Endothelial cell of umbilical vein (primary cell): Measurements from ENCODE around the gene CACNA1C. TPM values are rescaled to one million over a fixed set of nuclear protein-coding genes. Genes with fewer than 3 reads are reported as not detected.

Source experiments
- BruUV-seq: library from RNA; stranded (reverse); fragments of 400-500 nt; replicated peaks from 2 replicates; lab custom pipeline; 2021; lab: Mats Ljungman, UMichigan
- CTCF ChIA-PET: fragments of 300-600, 350-600 bp; sonication (Branson Sonifier 250); formaldehyde crosslinking; loops from one replicate; lab custom pipeline; 2021; ENCODE audit warnings: antibody characterized with exemption, inconsistent platforms; lab: Charles Lee
- POLR2A ChIA-PET: fragments of 300-600, 350-600 bp; sonication (Branson Sonifier 250); formaldehyde crosslinking; loops from one replicate; lab custom pipeline; 2021; ENCODE audit warnings: antibody characterized with exemption, inconsistent platforms; lab: Charles Lee
- DNase-seq: peaks from one replicate; pipeline ENCODE4 v3.0.0-alpha.2; 2011; ENCODE audit warnings: low read depth, low spot score
- FAIRE-seq: peaks from 2 replicates; lab custom pipeline; 2011; peaks lifted over from hg19 to GRCh38; lab: Jason Lieb, UNC
- H2AFZ ChIP-seq: 2 replicates; pipeline ENCODE4 v1.6.0; 2012; ENCODE audit warnings: low read depth, low read length, control low read depth, inconsistent platforms
- H3K27ac ChIP-seq: 2 replicates; pipeline ENCODE4 v1.5.1; 2011; ENCODE audit warnings: low read depth, mild to moderate bottlenecking, control low read depth, low read length, moderate library complexity; ENCODE audit not compliant: insufficient read depth
- H3K27me3 ChIP-seq, 2 experiments: 2 replicates each; pipeline versions ENCODE4 v1.6.0 to v1.6.1; 2011; ENCODE audit warnings: low read length in 2 of 2, mixed read lengths in 1 of 2; ENCODE audit not compliant: control insufficient read depth in 2 of 2, insufficient read depth in 2 of 2
- H3K36me3 ChIP-seq, 2 experiments: 2 replicates in 1 of 2; 3 replicates in 1 of 2; pipeline ENCODE4 v1.5.1; 2011; ENCODE audit warnings: low read length in 2 of 2, mild to moderate bottlenecking in 1 of 2, moderate library complexity in 1 of 2; ENCODE audit not compliant: control insufficient read depth in 2 of 2, insufficient read depth in 2 of 2; ENCODE audit errors: extremely low read depth in 1 of 2
- H3K4me1 ChIP-seq: 3 replicates; pipeline ENCODE4 v1.5.1; 2011; ENCODE audit warnings: mild to moderate bottlenecking, low read length; ENCODE audit not compliant: control insufficient read depth, insufficient read depth; ENCODE audit errors: extremely low read depth
- H3K4me2 ChIP-seq: 2 replicates; pipeline ENCODE4 v1.6.1; 2011; ENCODE audit warnings: low read length, control low read depth, mixed read lengths; ENCODE audit not compliant: insufficient read depth
- H3K4me3 ChIP-seq, 3 experiments: fragments of 200-600 bp in 1 of 3; sonication (generic), shearing (Covaris generic) in 1 of 3; replicated peaks in 1 of 3; 2 replicates each; pipeline ENCODE4 v1.5.1; 2011 to 2016; ENCODE audit warnings: control low read depth in 3 of 3, low read length in 3 of 3, mild to moderate bottlenecking in 2 of 3, inconsistent platforms in 1 of 3, low read depth in 1 of 3, moderate library complexity in 1 of 3; ENCODE audit not compliant: insufficient read depth in 1 of 3
- H3K79me2 ChIP-seq: 2 replicates; pipeline ENCODE4 v1.6.0; 2012; ENCODE audit warnings: low read length, inconsistent platforms; ENCODE audit not compliant: control insufficient read depth, insufficient read depth
- H3K9ac ChIP-seq: replicated peaks from 2 replicates; pipeline ENCODE3; 2011; ENCODE audit warnings: low read length, control low read depth; ENCODE audit not compliant: insufficient read depth; ENCODE audit errors: extremely low read depth
- H3K9me1 ChIP-seq: replicated peaks from 3 replicates; pipeline ENCODE4 v1.6.0; 2011; ENCODE audit warnings: mild to moderate bottlenecking, low read length; ENCODE audit not compliant: control insufficient read depth, insufficient read depth; ENCODE audit errors: extremely low read depth
- H3K9me3 ChIP-seq: replicated peaks from 2 replicates; pipeline ENCODE4 v1.5.1; 2012; ENCODE audit warnings: low read length, inconsistent platforms; ENCODE audit not compliant: control insufficient read depth, insufficient read depth
- H4K20me1 ChIP-seq: replicated peaks from 2 replicates; pipeline ENCODE3; 2011; ENCODE audit warnings: mild to moderate bottlenecking, low read length; ENCODE audit not compliant: control insufficient read depth, insufficient read depth; ENCODE audit errors: extremely low read depth
- CTCF ChIP-seq, 2 donors: IDR thresholded peaks; 1 replicate in 1 of 2; 2 replicates in 1 of 2; pipeline ENCODE4 v1.5.1; 2011; ENCODE audit warnings: low read length in 2 of 2, mild to moderate bottlenecking in 2 of 2, moderate library complexity in 2 of 2, control low read depth in 1 of 2, inconsistent platforms in 1 of 2, low read depth in 1 of 2; ENCODE audit not compliant: insufficient read depth in 1 of 2; ENCODE audit errors: extremely low read depth in 1 of 2
- EZH2 ChIP-seq: IDR thresholded peaks from 2 replicates; pipeline ENCODE4 v1.6.1; 2012; ENCODE audit warnings: borderline replicate concordance, low read depth, mild to moderate bottlenecking, moderate library complexity, low read length, inconsistent platforms; ENCODE audit not compliant: severe bottlenecking
- FOS ChIP-seq: IDR thresholded peaks from 2 replicates; pipeline ENCODE4 v1.6.1; 2011; ENCODE audit warnings: mild to moderate bottlenecking, low read length, moderate library complexity, borderline replicate concordance; ENCODE audit not compliant: insufficient read depth
- GATA2 ChIP-seq: IDR thresholded peaks from 2 replicates; pipeline ENCODE4 v1.7.0; 2011; ENCODE audit warnings: low read depth, mild to moderate bottlenecking, moderate library complexity, mixed read lengths, low read length; ENCODE audit not compliant: insufficient read length, insufficient read depth
- JUN ChIP-seq: IDR thresholded peaks from 2 replicates; pipeline ENCODE4 v1.6.1; 2011; ENCODE audit warnings: borderline replicate concordance, low read depth; ENCODE audit not compliant: insufficient read length, insufficient read depth
- MYC ChIP-seq: IDR thresholded peaks from one replicate; pipeline ENCODE4 v1.6.1; 2011; ENCODE audit warnings: mild to moderate bottlenecking, low read depth, low read length
- POLR2A ChIP-seq: IDR thresholded peaks from 2 replicates; pipeline ENCODE4 v1.6.1; 2012; ENCODE audit warnings: low read depth, mild to moderate bottlenecking, control low read depth, low read length
- POLR2AphosphoS5 ChIP-seq: IDR thresholded peaks from 2 replicates; pipeline ENCODE4 v1.6.1; 2012; ENCODE audit warnings: low read depth, mild to moderate bottlenecking, control low read depth, low read length, moderate library complexity; ENCODE audit not compliant: insufficient read depth
- dilution Hi-C: fragments of 300-500 bp; cut with MboI; formaldehyde crosslinking; loops from one replicate; pipeline ENCODE4 v1.15.0; 2019; ENCODE audit warnings: low sequenced_read_pairs; ENCODE audit not compliant: extremely low pct_ligation_motif_present
- intact Hi-C: fragments of 100-400 bp; cut with micrococcal nuclease; formaldehyde crosslinking; loops from one replicate; pipeline ENCODE4 v1.10.0; 2022
- polyA plus RNA-seq, 4 experiments: library from polyadenylated mRNA; depleted of rRNA in 3 of 4; stranded (reverse) in 3 of 4; unstranded in 1 of 4; fragments of >200 nt; gene quantifications; 2 replicates each; pipeline versions ENCODE4 v1.2.1 to v1.2.3, GENCODE V29; 2011 to 2012; ENCODE audit warnings: missing spikeins in 1 of 4
- total RNA-seq: library from RNA; stranded (reverse); gene quantifications from 2 replicates; pipeline ENCODE4 v1.2.3, GENCODE V29; 2021
- TF ChIP-seq, protein P1 (sequence below): IDR thresholded peaks from 2 replicates; pipeline ENCODE4 v1.6.1; 2011; ENCODE audit not compliant: insufficient read depth, insufficient read length

Gene CACNA1C
- total and polyA plus RNA-seq, 2 donors (not counting 3 experiments of a cell fraction or from before 2014, with no cell fraction given) = not detected

DNA sequence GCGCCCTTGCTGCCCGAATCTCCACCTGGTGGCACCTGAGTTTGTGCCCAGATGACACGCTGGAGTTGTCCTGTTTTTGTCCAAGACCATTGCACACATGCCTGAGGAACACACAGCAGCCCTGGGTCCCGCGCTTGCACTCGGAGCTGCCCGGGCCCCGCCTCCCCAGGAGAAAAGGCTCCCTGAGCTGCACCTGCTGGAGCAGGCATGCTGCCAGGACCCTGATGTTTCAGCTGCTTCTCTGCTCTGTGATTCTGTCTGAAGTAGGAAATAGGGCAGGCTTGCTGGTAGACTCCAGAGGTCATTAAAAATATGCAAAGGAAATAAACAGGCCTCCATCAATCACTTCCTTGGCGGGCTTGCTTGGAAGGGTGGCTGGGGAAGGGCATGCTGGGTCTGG lies 271.6 kb downstream of the CACNA1C start:
- no TSS peak for BruUV-seq
- H3K9me3 ChIP-seq = no peaks in the 10 kb centered on the region
- H3K9ac ChIP-seq = no peak overlapping the region
- H3K9me1 ChIP-seq = no peaks in the 10 kb centered on the region
- no peaks in the 10 kb centered on the region for H3K36me3 ChIP-seq
- peaks cover 2 to 3% of the 10 kb centered on the region in 2 experiments for H3K27me3 ChIP-seq
- TF ChIP-seq CTCF (IDR thresholded peaks at IDR 0.05; ENCODE audit: extremely low read depth in 1 of 2, insufficient read depth in 1 of 2, low read depth in 1 of 2, low read length in 2 of 2) (no peak), FOS (no peak), JUN (no peak), POLR2A (no peak), GATA2 (no peak), POLR2AphosphoS5 (no peak), EZH2 (no peak), MYC (no peak)
- TF ChIP-seq, protein P1, sequence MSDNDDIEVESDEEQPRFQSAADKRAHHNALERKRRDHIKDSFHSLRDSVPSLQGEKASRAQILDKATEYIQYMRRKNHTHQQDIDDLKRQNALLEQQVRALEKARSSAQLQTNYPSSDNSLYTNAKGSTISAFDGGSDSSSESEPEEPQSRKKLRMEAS = no peak
- FAIRE-seq = no peak
- H3K4me2 ChIP-seq = no peak overlapping the region
- dilution Hi-C loops = no loop called here
- H3K4me3 ChIP-seq = no peak overlapping the region
- CTCF ChIA-PET = no interaction called here
- no peak overlapping the region for H2AFZ ChIP-seq
- H3K27ac ChIP-seq = no peak overlapping the region
- H3K79me2 ChIP-seq = no peaks in the 10 kb centered on the region
- intact Hi-C loops = loop anchor here (1.0 kb wide), 1 partner anchor 11 kb away; no protein-coding TSS in a partner anchor
- DNase-seq = peak; percentile 89
- no peaks in the 10 kb centered on the region for H3K4me1 ChIP-seq
- POLR2A ChIA-PET = no interaction called here
- H4K20me1 ChIP-seq = no peaks in the 10 kb centered on the region
